GM18502 (cell line): ENCODE results near the gene DLL1.

ENCODE experiments used
- ATAC-seq: cut with Tn5 transposase; IDR thresholded peaks from one replicate; pipeline ENCODE4 v1.9.1; 2021; ENCODE audit warnings: mild to moderate bottlenecking; ENCODE audit not compliant: unreplicated experiment, poor library complexity

DLL1 gene

DNA sequence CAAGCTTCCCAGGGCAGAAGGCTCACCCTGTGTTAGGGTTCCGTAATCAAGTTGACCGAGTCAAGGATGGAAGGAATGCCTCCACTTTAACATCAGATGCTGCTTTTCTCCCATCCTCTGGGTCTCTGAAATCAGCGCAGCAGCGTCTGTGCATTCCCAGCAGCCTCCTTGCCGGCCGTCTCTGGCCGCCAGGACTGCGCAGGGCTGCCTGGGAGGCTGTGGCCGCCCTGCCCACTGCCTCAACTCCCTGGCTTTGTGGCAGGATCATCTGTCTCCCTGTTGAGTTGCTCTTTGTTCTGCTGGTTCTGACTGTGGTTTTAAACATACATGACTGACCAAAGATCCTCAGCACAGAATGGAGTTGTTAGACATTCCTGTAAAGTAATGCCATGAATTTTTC lies 56.5 kb downstream of the DLL1 start:
- no peak for ATAC-seq

- ATAC-seq: no peak
Observed at GRCh38 chr6:170233286-170234205, 57.3 kb downstream of the DLL1 start.
